HCT116 (cell line): ENCODE data around the gene ERGIC1. TPM values are rescaled to one million over a fixed set of nuclear protein-coding genes. Genes with fewer than 3 reads are reported as not detected.

Source experiments
- ATAC-seq: fragments of 200-7000 bp; cut with Tn5 transposase; 2 replicates; pipeline ENCODE4 v1.9.1; 2020; ENCODE audit warnings: mild to moderate bottlenecking, moderate library complexity
- BruUV-seq: library from RNA; stranded (reverse); fragments of 400-500 nt; replicated peaks from 2 replicates; lab custom pipeline; 2021; lab: Mats Ljungman, UMichigan
- CTCF ChIA-PET: fragments of 300-600 bp; sonication (Branson Sonifier 250); formaldehyde crosslinking; loops from one replicate; lab custom pipeline; 2021; ENCODE audit warnings: antibody characterized with exemption; lab: Charles Lee
- POLR2A ChIA-PET: fragments of 300-600, 350-600 bp; sonication (Branson Sonifier 250); formaldehyde crosslinking; loops from one replicate; lab custom pipeline; 2021; ENCODE audit warnings: antibody characterized with exemption; lab: Charles Lee
- RAD21 ChIA-PET, 2 experiments: fragments of 300-600 bp; sonication (Branson Sonifier 250); formaldehyde crosslinking; loops; one replicate each; lab custom pipeline; 2023; ENCODE audit warnings: low total read pairs in 2 of 2; ENCODE audit not compliant: uncharacterized antibody in 2 of 2, unreplicated experiment in 2 of 2, low non-redundant PET in 1 of 2; lab: Charles Lee
- DNase-seq: peaks from one replicate; pipeline ENCODE4 v3.0.0-alpha.2; 2010; ENCODE audit warnings: low read depth, low spot score
- H2AFZ ChIP-seq: fragments of 200-600 bp; shearing (Covaris generic), sonication (generic); 2 replicates; pipeline ENCODE4 v1.6.1; 2017; ENCODE audit warnings: low read depth, mixed run types, mixed read lengths, antibody characterized with exemption, low read length; ENCODE audit not compliant: poor library complexity, severe bottlenecking
- H3K27ac ChIP-seq: 2 replicates; pipeline ENCODE4 v1.5.1; 2012; ENCODE audit warnings: low read depth, low read length
- H3K27me3 ChIP-seq: fragments of 200-600 bp; sonication (generic); 2 replicates; pipeline ENCODE4 v1.6.1; 2016; ENCODE audit warnings: mixed run types, low read length, mixed read lengths; ENCODE audit not compliant: insufficient read depth
- H3K36me3 ChIP-seq, 2 experiments: fragments of 200-500 bp in 1 of 2; fragments of 200-600 bp in 1 of 2; sonication (Bioruptor generic) in 1 of 2; sonication (generic) in 1 of 2; 2 replicates each; pipeline versions ENCODE4 v1.5.1 to v1.6.1; 2014 to 2016; ENCODE audit warnings: low read length in 2 of 2, inconsistent platforms in 1 of 2, mixed read lengths in 1 of 2, mixed run types in 1 of 2; ENCODE audit not compliant: insufficient read depth in 2 of 2, control insufficient read depth in 1 of 2
- H3K4me1 ChIP-seq, 2 experiments: fragments of 200-600 bp in 1 of 2; sonication (generic) in 1 of 2; 2 replicates each; pipeline versions ENCODE4 v1.5.1 to v1.6.1; 2012 to 2017; ENCODE audit warnings: low read length in 2 of 2, inconsistent platforms in 1 of 2, mild to moderate bottlenecking in 1 of 2, mixed read lengths in 1 of 2, mixed run types in 1 of 2, moderate library complexity in 1 of 2; ENCODE audit not compliant: insufficient read depth in 2 of 2, control insufficient read depth in 1 of 2
- H3K4me2 ChIP-seq: fragments of 200-600 bp; sonication (generic); 2 replicates; pipeline ENCODE4 v1.6.1; 2017; ENCODE audit warnings: mixed run types, low read length, mixed read lengths
- H3K4me3 ChIP-seq, 2 experiments: fragments of 200-600 bp in 1 of 2; sonication (generic) in 1 of 2; replicated peaks in 1 of 2; 2 replicates each; pipeline ENCODE4 v1.5.1; 2011 to 2016; ENCODE audit warnings: low read length in 2 of 2, control low read depth in 1 of 2, low read depth in 1 of 2, mild to moderate bottlenecking in 1 of 2, mixed read lengths in 1 of 2, mixed run types in 1 of 2
- H3K79me2 ChIP-seq: fragments of 200-600 bp; sonication (generic); 2 replicates; pipeline ENCODE4 v1.6.1; 2017; ENCODE audit warnings: mild to moderate bottlenecking, mixed run types, low read length, moderate library complexity, mixed read lengths; ENCODE audit not compliant: insufficient read depth
- H3K9ac ChIP-seq: fragments of 200-600 bp; sonication (generic); 2 replicates; pipeline ENCODE4 v1.6.1; 2016; ENCODE audit warnings: low read length, mixed read lengths
- H3K9me2 ChIP-seq: fragments of 200-600 bp; sonication (generic), shearing (Covaris generic); 2 replicates; pipeline ENCODE4 v1.6.1; 2017; ENCODE audit warnings: mixed run types, mild to moderate bottlenecking, moderate library complexity; ENCODE audit not compliant: insufficient read depth
- H3K9me3 ChIP-seq, 2 experiments: fragments of 200-500 bp in 1 of 2; fragments of 200-600 bp in 1 of 2; sonication (Bioruptor generic) in 1 of 2; sonication (generic) in 1 of 2; 2 replicates each; pipeline ENCODE4 v1.6.1; 2014 to 2017; ENCODE audit warnings: low read length in 2 of 2, mixed read lengths in 2 of 2, inconsistent platforms in 1 of 2, low read depth in 1 of 2, mild to moderate bottlenecking in 1 of 2, mixed run types in 1 of 2, moderate library complexity in 1 of 2; ENCODE audit not compliant: control insufficient read depth in 1 of 2, insufficient read depth in 1 of 2
- H4K20me1 ChIP-seq: fragments of 200-600 bp; sonication (generic), shearing (Covaris generic); 2 replicates; pipeline ENCODE4 v1.6.1; 2017; ENCODE audit warnings: mixed run types, mild to moderate bottlenecking, moderate library complexity; ENCODE audit not compliant: insufficient read depth
- CBX3 ChIP-seq: IDR thresholded peaks from 2 replicates; pipeline ENCODE4 v1.6.1; 2012; ENCODE audit warnings: low read depth
- EGR1 ChIP-seq: IDR thresholded peaks from 2 replicates; pipeline ENCODE4 v1.6.1; 2012; ENCODE audit warnings: low read depth
- EZH2 ChIP-seq: fragments of 200-600 bp; sonication (generic); IDR thresholded peaks from 2 replicates; pipeline ENCODE4 v1.6.1; 2017; ENCODE audit warnings: antibody characterized with exemption, mixed run types
- EZH2phosphoT487 ChIP-seq: fragments of 200-600 bp; IDR thresholded peaks from 2 replicates; pipeline ENCODE4 v1.6.1; 2018; ENCODE audit warnings: antibody characterized with exemption, borderline replicate concordance
- FOSL1 ChIP-seq: IDR thresholded peaks from 2 replicates; pipeline ENCODE4 v1.6.1; 2012; ENCODE audit warnings: low read depth
- JUND ChIP-seq: IDR thresholded peaks from 2 replicates; pipeline ENCODE4 v1.6.1; 2012
- POLR2A ChIP-seq: IDR thresholded peaks from 2 replicates; pipeline ENCODE4 v1.7.0; 2011; ENCODE audit warnings: borderline replicate concordance; ENCODE audit not compliant: insufficient read depth, insufficient read length; ENCODE audit errors: extremely low read depth
- POLR2AphosphoS5 ChIP-seq: IDR thresholded peaks from 2 replicates; pipeline ENCODE4 v1.6.1; 2011; ENCODE audit warnings: mild to moderate bottlenecking, low read depth, low read length, moderate library complexity
- RAD21 ChIP-seq: IDR thresholded peaks from 2 replicates; pipeline ENCODE4 v1.6.1; 2012; ENCODE audit warnings: low read depth, mild to moderate bottlenecking
- SIN3A ChIP-seq: IDR thresholded peaks from 2 replicates; pipeline ENCODE4 v1.6.1; 2012; ENCODE audit warnings: low read depth
- SP1 ChIP-seq: IDR thresholded peaks from 2 replicates; pipeline ENCODE4 v1.6.1; 2012; ENCODE audit warnings: low read depth
- SRF ChIP-seq: IDR thresholded peaks from 2 replicates; pipeline ENCODE4 v1.6.1; 2012; ENCODE audit warnings: low read depth
- YY1 ChIP-seq: IDR thresholded peaks from 2 replicates; pipeline ENCODE4 v1.6.1; 2011; ENCODE audit warnings: low read length, low read depth, moderate library complexity, mild to moderate bottlenecking; ENCODE audit not compliant: insufficient replicate concordance; ENCODE audit errors: extremely low read depth
- ZFX ChIP-seq: fragments of 450-650 bp; IDR thresholded peaks from 2 replicates; pipeline ENCODE4 v1.6.1; 2017
- ZNF274 ChIP-seq: fragments of 200-500 bp; sonication (Bioruptor generic); IDR thresholded peaks from 2 replicates; pipeline ENCODE4 v1.6.1; 2014; ENCODE audit warnings: mild to moderate bottlenecking, low read depth, low read length, inconsistent platforms
- intact Hi-C: fragments of 100-400 bp; cut with micrococcal nuclease; formaldehyde crosslinking; loops from 2 replicates; pipeline ENCODE4 v1.10.0; 2022
- total RNA-seq: library from RNA; stranded (reverse); gene quantifications from one replicate; pipeline ENCODE4 v1.2.1, GENCODE V29; 2021; ENCODE audit not compliant: unreplicated experiment
- TF ChIP-seq, protein P1 (sequence below), 3 experiments: fragments of 200-600 bp in 1 of 3; sonication (generic) in 1 of 3; IDR thresholded peaks in 2 of 3; conservative IDR thresholded peaks in 1 of 3; 2 replicates each; pipeline ENCODE4 v1.5.1; 2012 to 2017; ENCODE audit warnings: low read depth in 2 of 3, low read length in 2 of 3, antibody characterized with exemption in 1 of 3, borderline replicate concordance in 1 of 3, control low read depth in 1 of 3, mild to moderate bottlenecking in 1 of 3, mixed read lengths in 1 of 3, mixed run types in 1 of 3, moderate library complexity in 1 of 3; ENCODE audit not compliant: insufficient read depth in 1 of 3
- TF ChIP-seq, protein P2 (sequence below): IDR thresholded peaks from 2 replicates; pipeline ENCODE4 v1.6.1; 2012; ENCODE audit warnings: low read depth
- TF ChIP-seq, protein P3 (sequence below): IDR thresholded peaks from 2 replicates; pipeline ENCODE4 v1.6.1; 2012
- TF ChIP-seq, protein P4 (sequence below): IDR thresholded peaks from 2 replicates; pipeline ENCODE4 v1.6.1; 2012

ERGIC1 gene
- total RNA-seq, 1 experiment from 2014 or later: 73.3 TPM

DNA sequence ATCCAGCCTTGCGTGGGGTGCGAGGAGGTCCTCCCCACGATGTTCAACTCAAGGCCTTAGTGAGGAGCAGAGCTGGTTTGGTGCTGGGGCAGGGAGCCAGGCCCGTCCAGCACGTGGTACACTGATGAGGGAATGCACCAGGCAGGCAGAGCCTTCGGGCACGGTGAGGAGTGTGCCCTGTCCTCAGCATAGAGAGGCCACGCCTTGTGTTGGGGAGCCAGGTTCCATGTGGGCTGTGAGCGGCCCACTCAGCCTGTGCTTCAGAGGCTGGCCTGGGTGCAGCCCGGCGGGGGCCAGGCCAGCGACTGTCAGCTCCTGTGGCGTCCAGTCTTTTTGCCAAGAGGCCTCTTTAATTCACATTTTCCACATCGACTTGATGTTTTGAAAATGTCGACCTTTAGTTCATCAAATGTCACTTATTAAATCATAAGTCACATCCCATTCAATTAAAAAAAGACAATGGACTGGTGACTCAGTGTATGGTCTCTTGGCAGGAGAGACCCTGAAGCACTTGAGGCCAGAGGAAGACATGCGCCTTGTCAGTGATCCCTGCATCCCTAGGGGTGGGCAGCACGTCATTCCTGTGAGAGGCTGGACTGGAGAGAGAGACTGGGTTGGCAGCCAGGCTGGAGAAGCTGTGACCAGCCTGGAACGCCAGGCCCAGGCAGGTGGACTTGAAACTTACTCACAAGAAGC, 21.7 kb downstream of the ERGIC1 start:
- peaks cover 0 to 21% of the 10 kb centered on the region in 2 experiments; a peak in 2 of 4 replicates for H3K4me1 ChIP-seq
- no peak for ATAC-seq
- no peak for DNase-seq
- ChIA-PET CTCF (no interaction called here), POLR2A (no interaction called here), RAD21 (no interaction called here)
- H3K4me2 ChIP-seq: no peak overlapping the region
- no peak overlapping the region for H3K27ac ChIP-seq
- intact Hi-C loops: no loop called here
- no peak overlapping the region for H2AFZ ChIP-seq
- no peaks in the 10 kb centered on the region for H3K9me2 ChIP-seq
- no peaks in the 10 kb centered on the region for H4K20me1 ChIP-seq
- no peaks in the 10 kb centered on the region for H3K27me3 ChIP-seq
- H3K4me3 ChIP-seq: no peak overlapping the region
- no peaks in the 10 kb centered on the region for H3K9me3 ChIP-seq
- H3K9ac ChIP-seq: no peak overlapping the region
- no TSS peak for BruUV-seq
- H3K79me2 ChIP-seq: peaks cover 21% of the 10 kb centered on the region; the same call in 1 of the 2 replicates
- H3K36me3 ChIP-seq: no peaks in the 10 kb centered on the region
- TF ChIP-seq EZH2 (no peak), CBX3 (no peak), FOSL1 (no peak), EZH2phosphoT487 (no peak), POLR2AphosphoS5 (no peak), SP1 (no peak), EGR1 (no peak), RAD21 (no peak), SIN3A (no peak), POLR2A (no peak), ZFX (no peak), YY1 (no peak), ZNF274 (no peak), SRF (no peak), JUND (no peak)
- TF ChIP-seq, protein P1, sequence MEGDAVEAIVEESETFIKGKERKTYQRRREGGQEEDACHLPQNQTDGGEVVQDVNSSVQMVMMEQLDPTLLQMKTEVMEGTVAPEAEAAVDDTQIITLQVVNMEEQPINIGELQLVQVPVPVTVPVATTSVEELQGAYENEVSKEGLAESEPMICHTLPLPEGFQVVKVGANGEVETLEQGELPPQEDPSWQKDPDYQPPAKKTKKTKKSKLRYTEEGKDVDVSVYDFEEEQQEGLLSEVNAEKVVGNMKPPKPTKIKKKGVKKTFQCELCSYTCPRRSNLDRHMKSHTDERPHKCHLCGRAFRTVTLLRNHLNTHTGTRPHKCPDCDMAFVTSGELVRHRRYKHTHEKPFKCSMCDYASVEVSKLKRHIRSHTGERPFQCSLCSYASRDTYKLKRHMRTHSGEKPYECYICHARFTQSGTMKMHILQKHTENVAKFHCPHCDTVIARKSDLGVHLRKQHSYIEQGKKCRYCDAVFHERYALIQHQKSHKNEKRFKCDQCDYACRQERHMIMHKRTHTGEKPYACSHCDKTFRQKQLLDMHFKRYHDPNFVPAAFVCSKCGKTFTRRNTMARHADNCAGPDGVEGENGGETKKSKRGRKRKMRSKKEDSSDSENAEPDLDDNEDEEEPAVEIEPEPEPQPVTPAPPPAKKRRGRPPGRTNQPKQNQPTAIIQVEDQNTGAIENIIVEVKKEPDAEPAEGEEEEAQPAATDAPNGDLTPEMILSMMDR (IDR thresholded peaks at IDR 0.05 in 2 of 3, conservative IDR thresholded peaks at IDR 0.05 in 1 of 3; ENCODE audit: borderline replicate concordance in 1 of 3, insufficient read depth in 1 of 3, low read depth in 2 of 3, low read length in 2 of 3): no peak
- TF ChIP-seq, protein P2, sequence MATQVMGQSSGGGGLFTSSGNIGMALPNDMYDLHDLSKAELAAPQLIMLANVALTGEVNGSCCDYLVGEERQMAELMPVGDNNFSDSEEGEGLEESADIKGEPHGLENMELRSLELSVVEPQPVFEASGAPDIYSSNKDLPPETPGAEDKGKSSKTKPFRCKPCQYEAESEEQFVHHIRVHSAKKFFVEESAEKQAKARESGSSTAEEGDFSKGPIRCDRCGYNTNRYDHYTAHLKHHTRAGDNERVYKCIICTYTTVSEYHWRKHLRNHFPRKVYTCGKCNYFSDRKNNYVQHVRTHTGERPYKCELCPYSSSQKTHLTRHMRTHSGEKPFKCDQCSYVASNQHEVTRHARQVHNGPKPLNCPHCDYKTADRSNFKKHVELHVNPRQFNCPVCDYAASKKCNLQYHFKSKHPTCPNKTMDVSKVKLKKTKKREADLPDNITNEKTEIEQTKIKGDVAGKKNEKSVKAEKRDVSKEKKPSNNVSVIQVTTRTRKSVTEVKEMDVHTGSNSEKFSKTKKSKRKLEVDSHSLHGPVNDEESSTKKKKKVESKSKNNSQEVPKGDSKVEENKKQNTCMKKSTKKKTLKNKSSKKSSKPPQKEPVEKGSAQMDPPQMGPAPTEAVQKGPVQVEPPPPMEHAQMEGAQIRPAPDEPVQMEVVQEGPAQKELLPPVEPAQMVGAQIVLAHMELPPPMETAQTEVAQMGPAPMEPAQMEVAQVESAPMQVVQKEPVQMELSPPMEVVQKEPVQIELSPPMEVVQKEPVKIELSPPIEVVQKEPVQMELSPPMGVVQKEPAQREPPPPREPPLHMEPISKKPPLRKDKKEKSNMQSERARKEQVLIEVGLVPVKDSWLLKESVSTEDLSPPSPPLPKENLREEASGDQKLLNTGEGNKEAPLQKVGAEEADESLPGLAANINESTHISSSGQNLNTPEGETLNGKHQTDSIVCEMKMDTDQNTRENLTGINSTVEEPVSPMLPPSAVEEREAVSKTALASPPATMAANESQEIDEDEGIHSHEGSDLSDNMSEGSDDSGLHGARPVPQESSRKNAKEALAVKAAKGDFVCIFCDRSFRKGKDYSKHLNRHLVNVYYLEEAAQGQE: no peak
- TF ChIP-seq, protein P3, sequence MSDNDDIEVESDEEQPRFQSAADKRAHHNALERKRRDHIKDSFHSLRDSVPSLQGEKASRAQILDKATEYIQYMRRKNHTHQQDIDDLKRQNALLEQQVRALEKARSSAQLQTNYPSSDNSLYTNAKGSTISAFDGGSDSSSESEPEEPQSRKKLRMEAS: no peak
- TF ChIP-seq, protein P4, sequence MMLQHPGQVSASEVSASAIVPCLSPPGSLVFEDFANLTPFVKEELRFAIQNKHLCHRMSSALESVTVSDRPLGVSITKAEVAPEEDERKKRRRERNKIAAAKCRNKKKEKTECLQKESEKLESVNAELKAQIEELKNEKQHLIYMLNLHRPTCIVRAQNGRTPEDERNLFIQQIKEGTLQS: no peak
